ENCODE data around the gene CD40. TPM values are rescaled to one million over a fixed set of nuclear protein-coding genes. Genes with fewer than 3 reads are reported as not detected.

CD40 gene
- polyA plus RNA-seq, 6 donors from 2014 or later: 273 to 368 (median 312) TPM

Other genes with a start within 250 kb of the CD40 start
- 10 to 100 TPM in 1 of 6 donors, 1 to 10 TPM in 4, not detected in 1; 3.0 to 11.6 (median 4.7) TPM for gene ZSWIM1, start 237.1 kb upstream of the CD40 start, polyA plus RNA-seq (ENCODE audit: low read depth in 6 of 6)
- not detected for gene SPATA25, start 230.7 kb upstream of the CD40 start, polyA plus RNA-seq (ENCODE audit: low read depth in 6 of 6)
- 1 to 10 TPM in 3 of 6 donors, under 1 TPM in 2, not detected in 1; 0.69 to 2.4 (median 1.1) TPM for gene NEURL2, start 227.1 kb upstream of the CD40 start, polyA plus RNA-seq (ENCODE audit: low read depth in 6 of 6)
- 10 to 100 TPM; 28.6 to 46.5 (median 42.3) TPM for gene CTSA, start 227.0 kb upstream of the CD40 start, polyA plus RNA-seq (ENCODE audit: low read depth in 6 of 6)
- 10 to 100 TPM in 1 of 6 donors, 1 to 10 TPM in 4, under 1 TPM in 1; 0.66 to 10.2 (median 5.1) TPM for gene PLTP, start 206.2 kb upstream of the CD40 start, polyA plus RNA-seq (ENCODE audit: low read depth in 6 of 6)
- 100 to 1,000 TPM in 1 of 6 donors, 10 to 100 TPM in 5; 76.3 to 123 (median 91.4) TPM for gene PCIF1, start 183.6 kb upstream of the CD40 start, polyA plus RNA-seq (ENCODE audit: low read depth in 6 of 6)
- 10 to 100 TPM; 10.4 to 24.3 (median 15.5) TPM for gene ZNF335, start 146.1 kb upstream of the CD40 start, polyA plus RNA-seq (ENCODE audit: low read depth in 6 of 6)
- under 1 TPM in 2 of 6 donors, not detected in 4; 0.19 to 0.25 TPM for gene MMP9, start 109.4 kb upstream of the CD40 start, polyA plus RNA-seq (ENCODE audit: low read depth in 6 of 6)
- not detected for gene SLC12A5, start 89.1 kb upstream of the CD40 start, polyA plus RNA-seq (ENCODE audit: low read depth in 6 of 6)
- gene NCOA5, start 28.4 kb upstream of the CD40 start, polyA plus RNA-seq (ENCODE audit: low read depth in 6 of 6): 10 to 100 TPM; 13.8 to 39.3 (median 27.3) TPM
- not detected for gene CDH22, start 190.2 kb downstream of the CD40 start, polyA plus RNA-seq (ENCODE audit: low read depth in 6 of 6)

Measured in naive B cell (primary cell).